GM19025 (cell line): ENCODE measurements around the gene RNF128.
"Not testable (repeated sequence)": the region's sequence is repeated elsewhere in the genome, so short reads cannot be mapped to it uniquely, and the experiment has no call there.

ENCODE experiments used
- ATAC-seq: cut with Tn5 transposase; IDR thresholded peaks from one replicate; pipeline ENCODE4 v1.9.1; 2021; ENCODE audit warnings: mild to moderate bottlenecking, low read depth, moderate library complexity; ENCODE audit not compliant: unreplicated experiment

RNF128 gene

DNA sequence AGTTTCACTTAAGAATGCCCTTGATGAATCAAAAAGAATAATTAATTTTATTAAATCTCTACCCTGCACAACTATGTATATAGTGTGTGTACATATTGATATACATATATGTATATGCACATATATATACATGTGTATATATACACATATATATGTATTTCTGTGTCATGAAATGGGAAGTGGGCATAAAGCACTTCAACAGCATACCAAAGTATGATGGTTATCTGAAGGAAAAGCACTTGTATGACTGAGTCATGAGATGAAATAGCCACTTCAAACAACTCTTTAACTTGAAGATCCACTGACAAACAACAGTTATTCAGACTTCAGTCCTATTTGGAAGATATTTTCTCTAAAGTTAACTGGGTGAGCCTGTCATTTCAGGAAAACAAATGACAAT lies 16.3 kb downstream of the RNF128 start:
- ATAC-seq: no peak

DNA sequence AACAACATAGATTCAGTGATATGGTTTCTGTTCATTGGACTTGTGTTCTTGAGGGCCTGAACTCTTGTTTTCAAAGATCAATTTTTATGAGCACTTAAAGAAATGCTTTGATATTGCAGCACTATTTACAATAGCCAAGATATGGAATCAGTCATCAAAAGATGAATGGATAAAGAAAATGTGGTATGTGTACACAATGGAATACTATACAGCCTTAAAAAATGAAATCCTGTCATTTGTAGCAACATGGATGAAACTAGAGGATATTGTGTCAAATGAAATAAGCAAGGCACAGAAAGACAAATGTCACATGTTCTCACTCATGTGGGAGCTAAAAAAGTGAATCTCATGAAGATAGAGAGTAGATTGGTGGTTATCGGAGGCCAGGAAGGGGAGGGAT lies 21.9 kb downstream of the RNF128 start:
- no peak for ATAC-seq

DNA sequence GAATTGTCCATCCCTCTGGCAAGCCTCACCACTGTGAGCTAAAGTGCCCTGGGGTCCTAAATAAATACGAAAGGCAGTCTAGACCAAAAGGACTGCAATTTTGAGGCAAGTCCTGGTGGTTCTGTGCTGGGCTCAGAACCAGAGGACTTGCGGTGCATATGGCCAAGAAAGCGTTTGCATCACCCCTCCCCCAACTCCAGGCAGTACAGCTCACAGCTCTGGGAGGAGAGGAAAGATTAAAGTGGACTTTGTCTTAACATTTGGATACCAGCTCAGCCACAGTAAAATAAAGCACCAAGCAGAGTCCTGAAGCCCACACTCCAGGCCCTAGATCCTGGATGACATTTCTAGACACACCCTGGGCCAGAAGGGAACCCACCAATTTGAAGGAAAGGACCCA lies 24.9 kb downstream of the RNF128 start:
- no peak for ATAC-seq

GRCh38 chrX:106752101-106752678 lies 25.7 kb downstream of the RNF128 start:
- no peak for ATAC-seq

- ATAC-seq: not testable (repeated sequence)
These were observed 42.8 kb downstream of the RNF128 start for GRCh38 chrX:106769288-106769687.

DNA sequence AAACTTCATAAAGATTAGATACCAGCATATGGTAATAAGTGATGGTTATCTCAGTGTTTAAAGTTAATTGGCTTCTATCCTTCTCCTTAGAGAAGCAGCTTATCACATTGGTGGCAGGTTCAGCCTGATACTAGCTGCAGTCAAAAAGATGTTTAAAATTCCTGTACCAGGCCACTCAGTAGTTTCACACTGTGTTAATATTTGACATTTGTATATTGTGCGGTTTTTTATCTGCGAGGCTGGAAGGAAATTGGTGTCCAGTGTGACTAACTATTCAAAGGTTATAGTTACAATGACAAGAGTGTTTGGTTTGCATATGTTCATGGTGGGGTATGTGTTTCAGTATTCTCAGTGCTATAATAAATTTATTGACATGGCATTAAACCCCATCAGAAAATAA lies 48.5 kb downstream of the RNF128 start:
- ATAC-seq: peak; percentile 58

- no peak for ATAC-seq
These were observed 53.8 kb downstream of the RNF128 start for GRCh38 chrX:106780264-106780663.

GRCh38 chrX:106780664-106781377 lies 54.3 kb downstream of the RNF128 start:
- ATAC-seq: no peak

DNA sequence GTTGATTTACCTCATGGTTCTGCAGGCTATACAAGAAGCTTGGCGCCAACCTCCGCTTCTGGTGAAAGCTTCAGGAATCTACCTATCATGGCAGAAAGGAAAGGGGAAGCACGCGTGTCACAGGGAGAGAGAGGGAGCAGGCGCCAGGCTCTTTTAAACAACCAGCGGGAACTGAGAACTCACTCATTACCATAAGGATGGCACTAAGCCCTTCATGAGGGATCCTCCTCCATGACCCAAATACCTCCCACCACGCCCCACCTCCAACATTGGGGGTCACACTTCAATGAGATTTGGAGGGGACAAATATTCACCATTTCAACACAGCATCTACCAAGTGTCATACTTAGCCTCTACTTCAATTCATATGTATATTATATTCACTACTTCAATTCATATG lies 57.2 kb downstream of the RNF128 start:
- no peak for ATAC-seq

DNA sequence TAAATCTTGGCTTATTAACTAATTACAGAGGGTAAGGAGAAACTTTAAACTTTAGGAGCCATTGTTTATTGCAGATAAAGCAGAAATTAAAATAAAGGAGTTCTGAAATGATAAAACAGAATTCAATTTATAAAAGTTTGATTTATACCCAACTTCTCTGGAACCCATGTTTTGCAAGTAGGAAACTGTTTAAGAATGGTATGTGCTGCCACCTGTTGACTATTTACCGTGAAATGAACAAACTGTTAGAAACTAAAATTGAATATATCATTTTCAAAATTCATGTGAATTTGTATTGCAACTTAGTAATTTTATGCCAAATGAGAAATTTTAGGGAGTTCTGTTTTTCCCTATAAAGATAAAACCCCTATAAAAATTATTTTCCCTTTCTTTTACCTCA lies 65.0 kb downstream of the RNF128 start:
- ATAC-seq: no peak

GRCh38 chrX:106802063-106802387 lies 75.5 kb downstream of the RNF128 start:
- peak; percentile 7 for ATAC-seq

- ATAC-seq: peak; percentile 92
These were observed 76.1 kb downstream of the RNF128 start, which contains the start of gene TBC1D8B for GRCh38 chrX:106802388-106803275. Gene TBC1D8B, plus strand, starts transcription at chrX:106802673. Its CDS starts 181 bp downstream, at chrX:106802854.

- ATAC-seq: no peak
These were observed 84.8 kb downstream of the RNF128 start for GRCh38 chrX:106811131-106811910.

DNA sequence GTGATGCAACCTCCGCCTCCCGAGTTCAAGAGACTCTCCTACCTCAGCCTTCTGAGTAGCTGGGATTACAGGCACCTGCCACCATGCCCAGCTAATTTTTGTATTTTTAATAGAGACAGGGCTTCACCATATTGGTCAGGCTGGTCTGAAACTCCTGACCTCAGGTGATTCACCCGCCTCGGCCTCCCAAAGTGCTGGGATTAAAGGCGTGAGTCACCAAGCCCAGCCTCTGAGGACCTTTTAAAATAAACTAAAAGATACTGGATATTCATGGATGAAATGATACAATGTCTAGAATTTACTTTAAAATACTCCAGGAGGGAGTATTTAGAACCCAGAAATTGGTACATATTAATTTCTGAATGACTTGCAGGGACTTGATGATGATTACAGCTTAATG lies 86.4 kb downstream of the RNF128 start:
- not testable (repeated sequence) for ATAC-seq

DNA sequence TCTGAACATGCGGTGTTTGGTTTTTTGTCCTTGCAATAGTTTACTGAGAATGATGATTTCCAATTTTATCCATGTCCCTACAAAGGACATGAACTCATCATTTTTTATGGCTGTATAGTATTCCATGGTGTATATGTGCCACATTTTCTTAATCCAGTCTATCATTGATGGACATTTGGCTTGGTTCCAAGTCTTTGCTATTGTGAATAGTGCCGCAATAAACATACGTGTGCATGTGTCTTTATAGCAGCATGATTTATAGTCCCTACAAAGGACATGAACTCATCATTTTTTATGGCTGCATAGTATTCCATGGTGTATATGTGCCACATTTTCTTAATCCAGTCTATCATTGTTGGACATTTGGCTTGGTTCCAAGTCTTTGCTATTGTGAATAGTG lies 87.6 kb downstream of the RNF128 start:
- not testable (repeated sequence) for ATAC-seq
